RCC 7860 (cell line): Measurements from ENCODE around the gene NXPH4.

ENCODE experiments used
- DNase-seq: peaks from one replicate; pipeline ENCODE4 v3.0.0-alpha.2; 2015; ENCODE audit warnings: low spot score
- FAIRE-seq: peaks from 2 replicates; lab custom pipeline; 2012; peaks lifted over from hg19 to GRCh38; lab: Jason Lieb, UNC

NXPH4 gene

GRCh38 chr12:57216921-57217879 is 606 bp downstream of the NXPH4 start:
- FAIRE-seq (no peak), DNase-seq (no peak)

GRCh38 chr12:57218030-57218853 is 1.6 kb downstream of the NXPH4 start:
- FAIRE-seq = no peak
- DNase-seq = no peak

- DNase-seq (no peak), FAIRE-seq (no peak)
Measured at GRCh38 chr12:57219205-57219992, 2.8 kb downstream of the NXPH4 start.

- no peak for FAIRE-seq
- no peak for DNase-seq
Measured at GRCh38 chr12:57219993-57220754, 3.6 kb downstream of the NXPH4 start.

GRCh38 chr12:57220770-57221168 is 4.2 kb downstream of the NXPH4 start:
- DNase-seq = no peak
- no peak for FAIRE-seq

GRCh38 chr12:57221169-57221917 is 4.7 kb downstream of the NXPH4 start:
- no peak for DNase-seq
- no peak for FAIRE-seq

GRCh38 chr12:57222286-57223190 is 5.9 kb downstream of the NXPH4 start:
- no peak for FAIRE-seq
- DNase-seq = no peak

GRCh38 chr12:57223191-57224165 is 6.9 kb downstream of the NXPH4 start:
- FAIRE-seq = no peak

GRCh38 chr12:57224278-57224972 is 7.8 kb downstream of the NXPH4 start:
- FAIRE-seq (no peak), DNase-seq (no peak)

More at GRCh38 chr12:57223191-57224165, 6.9 kb downstream of the NXPH4 start:
- no peak for DNase-seq

- FAIRE-seq = no peak
- no peak for DNase-seq
Measured at GRCh38 chr12:57224973-57225679, 8.5 kb downstream of the NXPH4 start.

- DNase-seq = no peak
- FAIRE-seq = no peak
Measured at GRCh38 chr12:57225680-57226210, 9.2 kb downstream of the NXPH4 start.

GRCh38 chr12:57226588-57227314 is 10.2 kb downstream of the NXPH4 start:
- FAIRE-seq (no peak), DNase-seq (no peak)

GRCh38 chr12:57227315-57228115 is 10.9 kb downstream of the NXPH4 start:
- DNase-seq (peak; percentile 7), FAIRE-seq (no peak)

- peak; percentile 18 for DNase-seq
- no peak for FAIRE-seq
Measured at GRCh38 chr12:57229046-57229633, 12.5 kb downstream of the NXPH4 start.
